Panc1 (cell line): ENCODE results near the gene NREP. TPM values are rescaled to one million over a fixed set of nuclear protein-coding genes. Genes with fewer than 3 reads are reported as not detected.
A peak's percentile ranks its signal among the peaks of the same experiment; 100 is the strongest.

Experiments
- ATAC-seq: fragments of 200-7000 bp; cut with Tn5 transposase; 2 replicates; pipeline ENCODE4 v1.9.1; 2020; ENCODE audit warnings: mild to moderate bottlenecking, moderate library complexity
- BruUV-seq: library from RNA; stranded (reverse); fragments of 400-500 nt; replicated peaks from 2 replicates; lab custom pipeline; 2021; lab: Mats Ljungman, UMichigan
- CTCF ChIA-PET: fragments of 300-600 bp; sonication (Branson Sonifier 250); formaldehyde crosslinking; loops from one replicate; lab custom pipeline; 2022; ENCODE audit warnings: antibody characterized with exemption; lab: Charles Lee
- POLR2A ChIA-PET: fragments of 300-600 bp; sonication (Branson Sonifier 250); formaldehyde crosslinking; loops from one replicate; lab custom pipeline; 2022; ENCODE audit warnings: antibody characterized with exemption; lab: Charles Lee
- DNase-seq: peaks from one replicate; pipeline ENCODE4 v3.0.0-alpha.2; 2010; ENCODE audit warnings: low read depth, low spot score
- H3K27ac ChIP-seq: 2 replicates; pipeline ENCODE4 v1.5.1; 2011; ENCODE audit warnings: mild to moderate bottlenecking, low read length, inconsistent platforms
- H3K27me3 ChIP-seq: fragments of 200-500 bp; sonication (Bioruptor generic); 2 replicates; pipeline ENCODE4 v1.6.0; 2014; ENCODE audit warnings: low read length, inconsistent platforms; ENCODE audit not compliant: control insufficient read depth, insufficient read depth
- H3K36me3 ChIP-seq: fragments of 200-500 bp; sonication (Bioruptor generic); 2 replicates; pipeline ENCODE4 v1.5.1; 2014; ENCODE audit warnings: inconsistent platforms, mild to moderate bottlenecking, low read length, moderate library complexity; ENCODE audit not compliant: control insufficient read depth, insufficient read depth
- H3K4me1 ChIP-seq: 2 replicates; pipeline ENCODE4 v1.5.1; 2011; ENCODE audit warnings: inconsistent platforms, mild to moderate bottlenecking, low read length, moderate library complexity; ENCODE audit not compliant: control insufficient read depth, insufficient read depth
- H3K4me3 ChIP-seq, 2 experiments: 2 replicates each; pipeline ENCODE4 v1.5.1; 2011 to 2012; ENCODE audit warnings: low read depth in 2 of 2, low read length in 2 of 2, mild to moderate bottlenecking in 2 of 2, inconsistent platforms in 1 of 2, moderate library complexity in 1 of 2
- H3K9me3 ChIP-seq: fragments of 200-500 bp; sonication (Bioruptor generic); 2 replicates; pipeline ENCODE4 v1.5.1; 2014; ENCODE audit warnings: low read depth, mild to moderate bottlenecking, inconsistent platforms, low read length, moderate library complexity; ENCODE audit not compliant: control insufficient read depth, insufficient read depth
- POLR2AphosphoS5 ChIP-seq: IDR thresholded peaks from 2 replicates; pipeline ENCODE4 v1.6.1; 2012; ENCODE audit warnings: mild to moderate bottlenecking, low read depth, low read length, moderate library complexity
- SIN3A ChIP-seq: IDR thresholded peaks from 2 replicates; pipeline ENCODE4 v1.6.1; 2012; ENCODE audit warnings: low read depth, mild to moderate bottlenecking, low read length, moderate library complexity, borderline replicate concordance; ENCODE audit not compliant: insufficient read depth
- TCF7L2 ChIP-seq: IDR thresholded peaks from 2 replicates; pipeline ENCODE4 v1.6.1; 2011; ENCODE audit warnings: mild to moderate bottlenecking, low read depth, low read length, inconsistent platforms
- in situ Hi-C: cut with HindIII; loops from 2 replicates; pipeline ENCODE4 v1.10.0; 2016; ENCODE audit warnings: low sequenced_read_pairs, low pct_unique_long_range_greater_than_20kb
- intact Hi-C: fragments of 100-400 bp; cut with micrococcal nuclease; formaldehyde crosslinking; loops from one replicate; pipeline ENCODE4 v1.10.0; 2022; ENCODE audit not compliant: unreplicated experiment
- total RNA-seq: library from RNA; stranded (reverse); gene quantifications from one replicate; pipeline ENCODE4 v1.2.1, GENCODE V29; 2021; ENCODE audit not compliant: unreplicated experiment
- TF ChIP-seq, protein P1 (sequence below): fragments of 450-650 bp; IDR thresholded peaks from 2 replicates; pipeline ENCODE4 v1.5.1; 2017; ENCODE audit warnings: mild to moderate bottlenecking
- TF ChIP-seq, protein P2 (sequence below), 2 experiments: IDR thresholded peaks; 2 replicates each; pipeline ENCODE4 v1.6.1; 2011 to 2012; ENCODE audit warnings: low read depth in 2 of 2, control low read depth in 1 of 2, low read length in 1 of 2, mild to moderate bottlenecking in 1 of 2, moderate library complexity in 1 of 2; ENCODE audit not compliant: insufficient read depth in 1 of 2

Gene NREP
- total RNA-seq, 1 experiment from 2014 or later: 4.9 TPM

DNA sequence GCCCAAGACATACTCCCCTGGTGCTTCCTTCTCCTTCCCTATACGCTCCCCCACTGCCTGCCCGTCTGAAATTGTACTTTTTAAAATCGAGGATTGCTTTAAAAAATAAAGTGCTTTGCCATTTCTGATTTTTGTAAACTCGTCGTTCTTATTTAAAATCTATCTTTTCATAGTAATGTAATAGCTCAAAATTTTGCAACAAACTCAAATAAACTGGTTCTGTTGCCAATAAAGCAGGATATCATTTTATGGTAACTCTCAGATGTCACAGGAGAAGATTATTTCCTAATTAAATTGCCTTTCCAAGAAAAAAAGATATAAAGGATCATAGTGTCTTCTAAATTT is 1.3 kb upstream of the NREP start:
- H3K4me3 ChIP-seq: peak overlapping the region; percentile 60 to 79
- DNase-seq (no peak), ATAC-seq (no peak)
- H3K36me3 ChIP-seq: no peaks in the 10 kb centered on the region
- no TSS peak for BruUV-seq
- peaks cover 6% of the 10 kb centered on the region; the same call in 1 of the 2 replicates for H3K4me1 ChIP-seq
- H3K27me3 ChIP-seq: no peaks in the 10 kb centered on the region; the same call in none of the 2 replicates
- intact Hi-C loops: no loop called here
- TF ChIP-seq SIN3A (no peak), TCF7L2 (no peak), POLR2AphosphoS5 (no peak)
- TF ChIP-seq, protein P1, sequence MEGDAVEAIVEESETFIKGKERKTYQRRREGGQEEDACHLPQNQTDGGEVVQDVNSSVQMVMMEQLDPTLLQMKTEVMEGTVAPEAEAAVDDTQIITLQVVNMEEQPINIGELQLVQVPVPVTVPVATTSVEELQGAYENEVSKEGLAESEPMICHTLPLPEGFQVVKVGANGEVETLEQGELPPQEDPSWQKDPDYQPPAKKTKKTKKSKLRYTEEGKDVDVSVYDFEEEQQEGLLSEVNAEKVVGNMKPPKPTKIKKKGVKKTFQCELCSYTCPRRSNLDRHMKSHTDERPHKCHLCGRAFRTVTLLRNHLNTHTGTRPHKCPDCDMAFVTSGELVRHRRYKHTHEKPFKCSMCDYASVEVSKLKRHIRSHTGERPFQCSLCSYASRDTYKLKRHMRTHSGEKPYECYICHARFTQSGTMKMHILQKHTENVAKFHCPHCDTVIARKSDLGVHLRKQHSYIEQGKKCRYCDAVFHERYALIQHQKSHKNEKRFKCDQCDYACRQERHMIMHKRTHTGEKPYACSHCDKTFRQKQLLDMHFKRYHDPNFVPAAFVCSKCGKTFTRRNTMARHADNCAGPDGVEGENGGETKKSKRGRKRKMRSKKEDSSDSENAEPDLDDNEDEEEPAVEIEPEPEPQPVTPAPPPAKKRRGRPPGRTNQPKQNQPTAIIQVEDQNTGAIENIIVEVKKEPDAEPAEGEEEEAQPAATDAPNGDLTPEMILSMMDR: no peak
- TF ChIP-seq, protein P2, sequence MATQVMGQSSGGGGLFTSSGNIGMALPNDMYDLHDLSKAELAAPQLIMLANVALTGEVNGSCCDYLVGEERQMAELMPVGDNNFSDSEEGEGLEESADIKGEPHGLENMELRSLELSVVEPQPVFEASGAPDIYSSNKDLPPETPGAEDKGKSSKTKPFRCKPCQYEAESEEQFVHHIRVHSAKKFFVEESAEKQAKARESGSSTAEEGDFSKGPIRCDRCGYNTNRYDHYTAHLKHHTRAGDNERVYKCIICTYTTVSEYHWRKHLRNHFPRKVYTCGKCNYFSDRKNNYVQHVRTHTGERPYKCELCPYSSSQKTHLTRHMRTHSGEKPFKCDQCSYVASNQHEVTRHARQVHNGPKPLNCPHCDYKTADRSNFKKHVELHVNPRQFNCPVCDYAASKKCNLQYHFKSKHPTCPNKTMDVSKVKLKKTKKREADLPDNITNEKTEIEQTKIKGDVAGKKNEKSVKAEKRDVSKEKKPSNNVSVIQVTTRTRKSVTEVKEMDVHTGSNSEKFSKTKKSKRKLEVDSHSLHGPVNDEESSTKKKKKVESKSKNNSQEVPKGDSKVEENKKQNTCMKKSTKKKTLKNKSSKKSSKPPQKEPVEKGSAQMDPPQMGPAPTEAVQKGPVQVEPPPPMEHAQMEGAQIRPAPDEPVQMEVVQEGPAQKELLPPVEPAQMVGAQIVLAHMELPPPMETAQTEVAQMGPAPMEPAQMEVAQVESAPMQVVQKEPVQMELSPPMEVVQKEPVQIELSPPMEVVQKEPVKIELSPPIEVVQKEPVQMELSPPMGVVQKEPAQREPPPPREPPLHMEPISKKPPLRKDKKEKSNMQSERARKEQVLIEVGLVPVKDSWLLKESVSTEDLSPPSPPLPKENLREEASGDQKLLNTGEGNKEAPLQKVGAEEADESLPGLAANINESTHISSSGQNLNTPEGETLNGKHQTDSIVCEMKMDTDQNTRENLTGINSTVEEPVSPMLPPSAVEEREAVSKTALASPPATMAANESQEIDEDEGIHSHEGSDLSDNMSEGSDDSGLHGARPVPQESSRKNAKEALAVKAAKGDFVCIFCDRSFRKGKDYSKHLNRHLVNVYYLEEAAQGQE (IDR thresholded peaks at IDR 0.05; ENCODE audit: insufficient read depth in 1 of 2, low read depth in 2 of 2, low read length in 1 of 2): no peak
- in situ Hi-C loops: no loop called here
- peak overlapping the region; percentile 75; the same call in 1 of the 2 replicates for H3K27ac ChIP-seq
- ChIA-PET CTCF (interaction anchor here (0.6 to 0.7 kb wide), 2 partner anchors 8 to 406 kb away, joined by 4 to 6 read pairs; no protein-coding TSS in a partner anchor), POLR2A (interaction anchor here (0.6 to 0.7 kb wide), 2 partner anchors 275 to 280 kb away, joined by 3 to 5 read pairs; no protein-coding TSS in a partner anchor)
- H3K9me3 ChIP-seq: no peaks in the 10 kb centered on the region

DNA sequence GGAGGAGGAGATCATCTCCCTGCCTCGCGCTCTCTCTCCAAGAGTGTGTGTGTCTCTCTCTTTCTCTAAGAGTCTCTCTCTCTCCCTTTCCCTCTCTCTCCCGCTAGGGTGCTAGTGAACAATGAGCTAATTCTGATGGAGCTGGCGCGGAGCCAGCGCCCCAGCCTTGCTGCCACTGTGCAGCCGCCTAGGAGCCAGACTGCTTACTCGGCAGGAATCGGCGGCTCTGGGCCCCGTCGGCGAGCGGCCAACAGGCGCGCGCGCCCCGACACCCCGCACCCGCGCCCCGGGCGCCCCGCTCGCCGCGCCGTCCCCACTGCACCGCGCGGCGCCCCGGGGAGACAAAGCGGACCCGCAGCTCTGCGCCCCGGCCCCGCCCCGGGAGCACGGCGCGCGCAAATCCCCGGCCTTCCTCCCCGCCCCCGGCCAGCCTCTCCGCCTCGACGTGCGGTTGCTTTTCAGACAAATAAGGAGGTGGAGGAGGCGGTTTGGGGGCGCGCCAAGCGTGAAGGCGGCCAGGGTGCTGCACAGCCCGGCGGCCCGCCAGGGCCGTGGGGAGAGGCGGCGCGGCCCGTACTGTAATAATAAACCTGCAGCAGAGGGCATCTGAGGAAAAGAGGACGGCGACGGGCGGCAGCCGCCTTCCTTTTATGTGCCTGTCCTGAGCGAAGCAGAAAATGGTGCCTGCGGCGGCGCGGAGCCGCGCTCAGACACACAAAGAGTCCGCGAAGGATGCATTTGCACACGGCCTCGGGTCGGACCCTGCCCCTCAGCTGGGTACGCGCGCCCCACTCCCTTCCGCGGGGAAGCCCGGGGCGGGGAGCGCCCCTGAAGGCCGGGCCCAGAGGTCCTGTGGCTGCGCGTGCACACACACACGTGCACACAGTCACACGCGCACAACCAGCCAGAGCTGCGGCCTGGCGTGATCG is 625 bp upstream of the NREP start:
- in situ Hi-C loops: no loop called here
- no peaks in the 10 kb centered on the region for H3K36me3 ChIP-seq
- ChIA-PET POLR2A (interaction anchor here (0.7 kb wide), 1 partner anchor 280 kb away, joined by 3 read pairs; no protein-coding TSS in a partner anchor), CTCF (interaction anchor here (0.6 to 0.9 kb wide), 3 partner anchors 82 to 757 kb away, joined by 3 to 6 read pairs (median 5); no protein-coding TSS in a partner anchor)
- no peaks in the 10 kb centered on the region; the same call in none of the 2 replicates for H3K27me3 ChIP-seq
- TF ChIP-seq SIN3A: no peak
- TF ChIP-seq, protein P1: peak; percentile 15; the same call in 1 of the 2 replicates
- TF ChIP-seq TCF7L2: peak; percentile 83
- TF ChIP-seq, protein P2 (IDR thresholded peaks at IDR 0.05; ENCODE audit: insufficient read depth in 1 of 2, low read depth in 2 of 2, low read length in 1 of 2): no peak
- peak overlapping the region; percentile 75; the same call in 1 of the 2 replicates for H3K27ac ChIP-seq
- DNase-seq (peak; percentile 60), ATAC-seq (peak; percentile 94)
- no peaks in the 10 kb centered on the region for H3K9me3 ChIP-seq
- peaks cover 6% of the 10 kb centered on the region; the same call in 1 of the 2 replicates for H3K4me1 ChIP-seq
- BruUV-seq: no TSS peak
- H3K4me3 ChIP-seq: peak overlapping the region; percentile 60 to 79
- intact Hi-C loops: no loop called here
